HL-60 (cell line): ENCODE measurements around the gene PLP1.

Experiments used
- POLR2AphosphoS5 ChIP-seq: IDR thresholded peaks from 2 replicates; pipeline ENCODE4 v1.6.1; 2012; ENCODE audit warnings: low read depth
- REST ChIP-seq: IDR thresholded peaks from 2 replicates; pipeline ENCODE4 v1.6.1; 2012; ENCODE audit warnings: low read depth; ENCODE audit not compliant: insufficient replicate concordance
- TF ChIP-seq, protein P1 (sequence below): IDR thresholded peaks from one replicate; pipeline ENCODE4 v1.5.1; 2011; ENCODE audit warnings: low read length, control low read depth, inconsistent platforms; ENCODE audit not compliant: insufficient read depth

DNA sequence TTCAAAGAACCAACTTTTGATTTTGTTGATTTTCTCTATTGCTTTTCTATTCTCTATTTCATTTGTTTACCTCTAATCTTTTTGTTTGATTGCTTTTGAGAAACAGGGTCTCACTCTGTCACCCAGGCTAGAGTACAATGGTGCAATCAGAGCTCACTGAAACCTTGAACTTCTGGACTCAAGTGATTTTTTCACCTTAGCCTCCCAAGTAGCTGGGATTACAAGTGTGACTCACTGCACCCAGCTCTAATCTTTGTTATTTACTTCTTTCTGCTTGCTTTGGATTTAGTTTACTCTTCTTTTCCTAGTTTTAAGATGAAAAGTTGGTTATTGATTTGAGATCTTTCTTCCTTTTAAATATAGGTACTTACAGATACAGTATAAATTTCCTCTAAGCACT is 29.2 kb downstream of the PLP1 start:
- TF ChIP-seq, protein P1, sequence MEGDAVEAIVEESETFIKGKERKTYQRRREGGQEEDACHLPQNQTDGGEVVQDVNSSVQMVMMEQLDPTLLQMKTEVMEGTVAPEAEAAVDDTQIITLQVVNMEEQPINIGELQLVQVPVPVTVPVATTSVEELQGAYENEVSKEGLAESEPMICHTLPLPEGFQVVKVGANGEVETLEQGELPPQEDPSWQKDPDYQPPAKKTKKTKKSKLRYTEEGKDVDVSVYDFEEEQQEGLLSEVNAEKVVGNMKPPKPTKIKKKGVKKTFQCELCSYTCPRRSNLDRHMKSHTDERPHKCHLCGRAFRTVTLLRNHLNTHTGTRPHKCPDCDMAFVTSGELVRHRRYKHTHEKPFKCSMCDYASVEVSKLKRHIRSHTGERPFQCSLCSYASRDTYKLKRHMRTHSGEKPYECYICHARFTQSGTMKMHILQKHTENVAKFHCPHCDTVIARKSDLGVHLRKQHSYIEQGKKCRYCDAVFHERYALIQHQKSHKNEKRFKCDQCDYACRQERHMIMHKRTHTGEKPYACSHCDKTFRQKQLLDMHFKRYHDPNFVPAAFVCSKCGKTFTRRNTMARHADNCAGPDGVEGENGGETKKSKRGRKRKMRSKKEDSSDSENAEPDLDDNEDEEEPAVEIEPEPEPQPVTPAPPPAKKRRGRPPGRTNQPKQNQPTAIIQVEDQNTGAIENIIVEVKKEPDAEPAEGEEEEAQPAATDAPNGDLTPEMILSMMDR: no peak
- TF ChIP-seq POLR2AphosphoS5 (no peak), REST (no peak)
